OCI-LY3 (cell line): ENCODE data around the gene RAPGEF5.

Experiments used
- H2AFZ ChIP-seq: fragments of 200-600, 300-600 bp; shearing (Covaris generic); 2 replicates; pipeline ENCODE4 v1.6.0; 2014; ENCODE audit warnings: antibody characterized with exemption, low read depth, low read length
- H3K27ac ChIP-seq: fragments of 200-600, 300-600 bp; sonication (generic); 2 replicates; pipeline ENCODE4 v1.5.1; 2014; ENCODE audit warnings: mild to moderate bottlenecking, low read length, moderate library complexity, mixed read lengths
- H3K27me3 ChIP-seq: fragments of 200-600, 300-600 bp; sonication (generic); 2 replicates; pipeline ENCODE4 v1.6.1; 2014; ENCODE audit warnings: low read depth, low read length, mixed read lengths
- H3K36me3 ChIP-seq: fragments of 200-600, 300-600 bp; sonication (generic); replicated peaks from 2 replicates; pipeline ENCODE3; 2014; ENCODE audit warnings: low read depth, low read length, mixed read lengths
- H3K4me1 ChIP-seq: fragments of 300-600, 200-600 bp; sonication (generic); 2 replicates; pipeline ENCODE4 v1.6.1; 2014; ENCODE audit warnings: low read length, mixed read lengths
- H3K4me2 ChIP-seq: fragments of 200-600, 300-600 bp; sonication (generic); 2 replicates; pipeline ENCODE4 v1.6.1; 2014; ENCODE audit warnings: low read length, mixed read lengths
- H3K4me3 ChIP-seq: fragments of 300-600, 200-600 bp; sonication (generic); 2 replicates; pipeline ENCODE4 v1.5.1; 2014; ENCODE audit warnings: antibody characterized with exemption, mild to moderate bottlenecking, low read length, moderate library complexity
- H3K79me2 ChIP-seq: fragments of 300-600, 200-600 bp; shearing (Covaris generic); 2 replicates; pipeline ENCODE4 v1.6.1; 2014; ENCODE audit warnings: mild to moderate bottlenecking, low read length, mixed read lengths
- H3K9ac ChIP-seq: fragments of 300-600, 200-600 bp; shearing (Covaris generic); 2 replicates; pipeline ENCODE4 v1.6.0; 2014; ENCODE audit warnings: mild to moderate bottlenecking, low read length, moderate library complexity
- H3K9me3 ChIP-seq: fragments of 200-600, 300-600 bp; shearing (Covaris generic); 2 replicates; pipeline ENCODE4 v1.6.1; 2014; ENCODE audit warnings: low read length, mixed read lengths; ENCODE audit not compliant: insufficient read depth
- H4K20me1 ChIP-seq: fragments of 200-600, 300-600 bp; sonication (generic); 2 replicates; pipeline ENCODE4 v1.6.1; 2016; ENCODE audit warnings: low read length, mixed read lengths; ENCODE audit not compliant: insufficient read depth
- CTCF ChIP-seq: fragments of 200-600, 300-600 bp; sonication (generic); IDR thresholded peaks from 2 replicates; pipeline ENCODE4 v1.5.1; 2014; ENCODE audit warnings: antibody characterized with exemption, low read length, low read depth
- EZH2phosphoT487 ChIP-seq: fragments of 200-600 bp; shearing (Covaris generic); IDR thresholded peaks from 2 replicates; pipeline ENCODE4 v1.6.1; 2018; ENCODE audit warnings: antibody characterized with exemption, mixed run types, low read depth

Gene RAPGEF5

DNA sequence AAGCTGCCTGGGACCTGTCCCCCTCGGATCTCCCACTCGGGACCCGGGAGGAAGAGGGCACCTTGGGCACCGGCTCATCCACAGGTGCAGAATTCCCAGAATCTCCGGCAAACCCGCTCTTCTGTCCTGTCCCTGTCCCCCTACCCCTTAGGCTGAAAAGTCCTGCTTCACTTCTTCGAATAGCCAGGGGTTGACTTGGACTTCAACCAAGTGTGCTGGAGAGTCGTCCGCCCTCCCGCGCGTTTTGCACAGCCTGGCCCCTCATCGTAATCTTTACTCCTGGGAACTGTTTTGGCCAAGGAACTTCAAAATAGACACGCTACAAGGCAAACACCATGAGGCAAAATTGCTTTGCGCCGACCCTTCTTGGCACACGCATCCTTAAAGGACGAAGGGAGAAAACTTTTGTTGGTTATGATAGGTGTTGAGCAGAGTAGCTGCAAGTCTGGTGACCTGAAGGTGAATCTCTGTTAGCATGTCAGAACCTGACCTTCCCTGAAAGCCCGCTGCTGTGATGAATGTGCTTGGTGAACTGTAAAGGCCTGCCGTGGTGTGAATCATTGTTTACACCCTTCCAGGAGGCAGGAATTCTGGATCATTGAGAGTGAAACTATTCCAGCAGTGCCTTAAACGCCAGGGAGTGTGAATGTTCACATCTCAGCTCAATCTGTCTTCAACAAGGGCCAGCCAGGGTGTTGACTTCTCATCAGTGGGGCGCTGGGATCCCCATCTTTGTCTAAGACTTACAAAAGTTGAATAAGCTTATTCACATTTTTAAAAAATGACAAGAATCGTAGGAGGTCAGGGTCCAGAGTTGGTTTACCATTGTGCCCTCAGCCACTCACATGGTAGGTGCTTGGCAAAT, 589 bp upstream of the RAPGEF5 start:
- Histone ChIP-seq H3K9ac (no peak overlapping the region), H3K4me1 (peaks cover 3% of the 10 kb centered on the region; the same call in 1 of the 2 replicates), H3K4me2 (peak overlapping the region; percentile 97), H4K20me1 (no peaks in the 10 kb centered on the region), H2AFZ (no peak overlapping the region), H3K27me3 (no peaks in the 10 kb centered on the region; the same call in 1 of the 2 replicates), H3K27ac (no peak overlapping the region), H3K9me3 (no peaks in the 10 kb centered on the region), H3K36me3 (peaks cover 2% of the 10 kb centered on the region), H3K4me3 (peak overlapping the region; percentile 84), H3K79me2 (no peaks in the 10 kb centered on the region)
- TF ChIP-seq CTCF, result no peak
- TF ChIP-seq EZH2phosphoT487, result no peak

DNA sequence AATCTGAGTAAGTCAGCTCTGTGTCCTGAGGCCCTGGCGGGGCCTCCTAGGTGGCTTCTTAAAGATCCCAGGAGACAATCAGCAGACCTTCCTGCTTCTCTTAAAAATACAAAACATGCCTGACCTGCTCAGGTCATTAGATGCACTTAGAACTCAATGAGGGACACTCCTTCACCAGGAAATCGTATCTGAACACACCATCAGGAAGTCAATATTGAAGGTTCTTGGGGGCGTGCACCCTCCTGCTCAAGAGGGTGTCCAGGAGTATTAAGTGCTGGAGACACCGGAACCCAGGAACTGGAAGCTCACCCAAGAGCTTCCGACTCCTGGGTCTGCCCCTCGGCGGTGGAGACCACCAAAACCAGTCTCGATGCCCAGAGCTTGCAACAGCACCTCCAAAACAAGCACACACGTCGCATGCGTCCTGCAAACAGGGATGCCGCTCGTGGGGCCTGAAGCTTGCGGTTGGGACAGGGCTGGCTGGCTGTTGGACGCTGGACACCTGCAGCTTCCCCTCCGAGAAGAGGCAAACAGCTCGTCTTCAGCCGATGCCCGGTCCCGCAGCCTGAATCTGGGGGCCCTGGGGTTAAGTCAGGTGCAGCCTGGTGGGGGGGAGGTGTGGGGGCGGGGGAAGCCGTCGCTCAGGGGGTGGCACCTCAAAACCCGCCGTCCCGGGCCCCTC, 803 bp downstream of the RAPGEF5 start:
- Histone ChIP-seq H3K27ac (no peak overlapping the region), H3K9ac (peak overlapping the region; percentile 48), H3K9me3 (no peaks in the 10 kb centered on the region), H4K20me1 (no peaks in the 10 kb centered on the region), H3K4me2 (peak overlapping the region; percentile 97), H3K79me2 (no peaks in the 10 kb centered on the region), H3K4me1 (peaks cover 3% of the 10 kb centered on the region; the same call in 1 of the 2 replicates), H3K36me3 (peaks cover 2% of the 10 kb centered on the region), H2AFZ (0 out of 2 replicates have a peak overlapping the region, but pooled peaks have one; percentile 64), H3K4me3 (peak overlapping the region; percentile 84), H3K27me3 (no peaks in the 10 kb centered on the region; the same call in 1 of the 2 replicates)
- no peak for TF ChIP-seq EZH2phosphoT487
- TF ChIP-seq CTCF, result no peak

GRCh38 chr7:22355620-22356009, 1.3 kb downstream of the RAPGEF5 start:
- peaks cover 3% of the 10 kb centered on the region; the same call in 1 of the 2 replicates for H3K4me1 ChIP-seq
- H3K4me3 ChIP-seq, result peak overlapping the region; percentile 84
- no peak overlapping the region for H2AFZ ChIP-seq
- peak overlapping the region; percentile 20; the same call in 1 of the 2 replicates for H3K9ac ChIP-seq
- peak overlapping the region; percentile 97 for H3K4me2 ChIP-seq
- peaks cover 2% of the 10 kb centered on the region for H3K36me3 ChIP-seq
- no peaks in the 10 kb centered on the region for H3K79me2 ChIP-seq
- H3K27me3 ChIP-seq, result no peaks in the 10 kb centered on the region; the same call in 1 of the 2 replicates
- no peaks in the 10 kb centered on the region for H3K9me3 ChIP-seq
- H3K27ac ChIP-seq, result no peak overlapping the region
- H4K20me1 ChIP-seq, result no peaks in the 10 kb centered on the region
- TF ChIP-seq EZH2phosphoT487, result no peak
- TF ChIP-seq CTCF, result no peak

GRCh38 chr7:22354462-22354861, 2.5 kb downstream of the RAPGEF5 start:
- Histone ChIP-seq H3K9me3 (no peaks in the 10 kb centered on the region), H3K27ac (no peak overlapping the region), H3K9ac (no peak overlapping the region), H3K79me2 (no peaks in the 10 kb centered on the region), H3K4me3 (no peak overlapping the region), H3K4me1 (peaks cover 3% of the 10 kb centered on the region; the same call in 1 of the 2 replicates), H3K4me2 (no peak overlapping the region), H2AFZ (no peak overlapping the region), H4K20me1 (no peaks in the 10 kb centered on the region), H3K36me3 (peaks cover 2% of the 10 kb centered on the region), H3K27me3 (no peaks in the 10 kb centered on the region; the same call in 1 of the 2 replicates)
- no peak for TF ChIP-seq CTCF
- TF ChIP-seq EZH2phosphoT487, result no peak
